AG08395 (cell line): ENCODE measurements around the gene ALKBH5.

ENCODE experiments used
- DNase-seq: peaks from one replicate; pipeline ENCODE4 v3.0.0; 2012; ENCODE audit warnings: mixed read lengths, low spot score

Gene ALKBH5

GRCh38 chr17:18245038-18245776 lies 61.6 kb downstream of the ALKBH5 start:
- DNase-seq, result no peak

DNA sequence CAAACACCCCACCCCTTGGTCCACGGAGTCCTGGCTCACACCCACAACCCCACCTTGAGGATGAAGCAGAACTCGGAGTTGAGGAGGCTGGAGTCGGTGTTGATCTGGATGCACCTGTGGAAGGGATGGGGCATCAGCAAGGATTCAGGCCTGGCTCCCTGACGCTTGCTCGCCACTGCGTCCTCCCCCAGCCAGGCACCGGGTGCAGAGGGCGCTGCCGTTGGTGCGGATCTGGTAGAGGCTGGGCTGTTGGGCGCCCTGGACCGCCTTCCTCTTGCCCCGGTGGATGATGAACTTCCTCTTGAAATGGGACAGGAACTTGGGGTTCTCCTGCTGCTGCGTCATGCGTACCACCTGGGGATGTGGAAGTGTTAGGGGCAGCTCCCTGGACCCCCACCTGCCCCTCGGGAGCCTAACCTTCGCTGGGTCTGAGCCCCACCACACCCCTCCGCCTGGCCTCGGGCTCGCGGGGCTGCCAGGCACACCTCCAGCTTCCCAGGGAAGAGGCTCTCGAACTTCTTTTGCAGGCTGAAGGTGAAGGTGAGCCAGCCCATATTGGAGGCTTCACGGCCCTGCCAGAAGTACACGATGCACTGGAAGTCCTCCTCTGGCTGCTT lies 62.6 kb downstream of the ALKBH5 start:
- DNase-seq, result no peak

DNA sequence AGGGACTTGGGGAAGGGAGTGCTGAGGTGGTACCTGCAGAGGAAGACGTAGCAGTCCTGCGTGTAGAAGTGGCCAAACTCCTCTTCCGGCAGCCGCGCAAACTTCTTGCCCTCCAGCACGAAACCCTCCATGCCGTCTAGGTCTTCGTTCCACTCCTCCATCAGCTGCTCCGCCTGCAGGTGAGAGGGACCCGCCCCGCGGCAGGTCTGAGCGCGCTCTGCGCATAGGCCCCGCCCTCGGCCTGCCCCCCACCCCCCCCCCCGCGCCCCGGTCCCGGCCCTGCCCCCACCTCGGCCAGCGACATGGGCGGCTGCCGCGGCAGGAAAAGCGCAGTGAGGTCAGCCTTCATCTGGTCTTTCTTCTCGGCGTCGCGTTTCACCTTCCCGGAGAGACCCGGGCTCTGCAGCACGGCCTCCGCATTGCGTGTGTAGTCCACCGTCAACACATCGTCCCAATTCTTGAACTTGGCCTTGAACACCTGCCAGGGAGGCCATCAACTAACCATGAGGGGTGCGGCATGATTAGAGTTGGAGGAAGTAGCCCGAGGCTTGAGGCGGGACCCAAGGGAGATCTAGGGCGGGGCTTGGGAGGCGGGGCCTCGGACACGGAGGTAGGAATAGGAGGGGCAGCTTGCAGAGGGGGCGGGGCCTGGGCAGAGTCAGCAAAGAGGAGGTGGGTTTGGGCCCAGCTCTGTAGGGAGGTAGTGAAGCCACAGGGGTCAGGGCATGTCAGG lies 63.4 kb downstream of the ALKBH5 start:
- DNase-seq, result peak; percentile 47

- no peak for DNase-seq
Measured at GRCh38 chr17:18247613-18248001, 64.0 kb downstream of the ALKBH5 start.

GRCh38 chr17:18248300-18248731 lies 64.7 kb downstream of the ALKBH5 start:
- DNase-seq, result peak; percentile 85

DNA sequence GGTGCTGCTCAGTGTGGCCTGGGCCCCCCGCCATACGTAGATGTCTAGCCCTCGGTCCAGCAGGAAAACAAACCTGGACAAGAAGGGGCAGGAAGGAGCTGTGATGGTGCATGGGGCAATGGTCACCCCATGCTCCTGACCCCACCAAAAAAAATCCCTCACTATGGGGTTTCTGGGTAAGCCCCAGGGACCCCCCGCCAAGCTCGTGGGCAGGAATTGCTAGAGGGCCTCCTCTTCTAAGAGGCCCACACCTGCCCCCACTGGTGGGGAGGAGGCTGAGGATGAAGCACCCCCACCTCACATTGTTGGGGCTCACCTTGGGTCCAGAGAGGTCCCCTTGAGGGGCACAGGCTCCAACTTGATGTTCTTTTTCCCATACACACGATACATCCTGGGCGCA lies 65.2 kb downstream of the ALKBH5 start:
- no peak for DNase-seq

DNA sequence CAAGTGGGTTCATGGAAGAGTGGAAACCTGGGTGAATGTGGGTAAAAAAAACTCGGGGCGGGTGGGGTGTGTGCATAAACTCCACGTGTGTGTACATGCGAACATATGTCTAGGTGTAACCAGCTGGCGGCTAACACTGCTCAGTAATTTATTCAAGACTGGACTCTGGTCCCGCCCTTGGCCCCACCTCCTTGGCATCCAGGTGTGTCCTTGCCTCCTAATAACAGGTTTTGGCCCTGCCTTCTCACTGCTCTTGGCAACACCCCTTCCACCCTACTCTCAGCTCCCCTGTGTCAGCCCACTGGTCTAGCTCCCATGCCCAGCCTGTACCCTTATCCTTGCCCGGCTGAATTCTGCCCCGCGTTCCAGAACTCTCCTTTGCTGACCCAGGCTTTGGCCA lies 66.6 kb downstream of the ALKBH5 start:
- no peak for DNase-seq

- DNase-seq, result no peak
Measured at GRCh38 chr17:18250708-18251107, 67.1 kb downstream of the ALKBH5 start.

DNA sequence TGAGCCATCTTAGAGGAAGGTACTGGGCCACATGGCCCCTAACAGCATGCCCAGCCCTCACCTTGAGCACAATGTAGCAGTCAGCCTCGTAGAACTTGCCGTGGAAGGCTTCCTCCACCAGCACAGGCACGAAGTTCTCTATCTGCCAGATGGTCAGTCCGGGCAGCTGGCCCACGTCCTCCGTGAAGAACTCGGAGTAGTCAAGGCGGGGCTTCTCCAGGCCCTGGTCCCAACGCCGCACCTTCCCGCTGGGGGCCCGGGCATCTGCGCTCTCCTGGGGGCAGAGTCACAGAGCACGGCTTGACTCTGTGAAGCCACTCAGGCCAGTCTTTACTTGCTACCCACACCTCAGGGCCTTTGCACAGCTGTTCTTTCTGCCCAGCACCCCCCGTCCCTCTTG lies 67.6 kb downstream of the ALKBH5 start:
- no peak for DNase-seq

GRCh38 chr17:18252160-18252559 lies 68.5 kb downstream of the ALKBH5 start:
- DNase-seq, result no peak

DNA sequence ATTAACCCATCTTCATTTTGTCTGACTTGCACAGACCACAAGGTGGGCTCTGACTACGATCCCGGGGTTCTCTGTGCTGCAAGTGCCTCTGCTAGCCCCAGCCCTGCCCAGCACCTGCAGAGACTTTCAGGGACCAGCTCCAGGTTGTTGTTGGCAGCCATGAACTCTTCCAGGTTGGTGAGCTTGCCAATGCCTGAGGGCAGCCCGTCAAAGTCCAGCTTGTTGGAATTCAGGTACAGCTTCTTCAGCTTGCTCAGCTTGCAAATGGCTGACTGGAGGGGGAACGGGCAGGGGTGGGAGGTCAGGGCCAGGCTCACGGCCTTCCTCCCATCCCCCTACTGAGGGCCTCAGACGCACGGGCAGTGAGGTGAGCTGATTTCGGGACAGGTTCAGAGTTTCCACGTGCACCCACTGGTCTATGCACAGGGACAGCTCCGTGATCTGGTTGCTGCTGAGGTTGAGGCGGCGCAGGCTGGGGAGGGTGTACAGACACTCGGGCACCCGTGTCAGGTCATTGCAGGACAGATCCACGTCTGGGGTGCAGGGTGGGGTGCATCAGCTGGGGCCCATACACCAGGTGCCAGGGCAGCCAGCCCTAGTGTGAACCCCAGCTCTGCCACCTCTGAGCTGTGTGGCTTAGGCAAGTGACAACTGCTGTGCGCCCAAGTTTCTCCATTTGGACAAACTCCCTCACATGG lies 69.7 kb downstream of the ALKBH5 start:
- DNase-seq, result no peak

DNA sequence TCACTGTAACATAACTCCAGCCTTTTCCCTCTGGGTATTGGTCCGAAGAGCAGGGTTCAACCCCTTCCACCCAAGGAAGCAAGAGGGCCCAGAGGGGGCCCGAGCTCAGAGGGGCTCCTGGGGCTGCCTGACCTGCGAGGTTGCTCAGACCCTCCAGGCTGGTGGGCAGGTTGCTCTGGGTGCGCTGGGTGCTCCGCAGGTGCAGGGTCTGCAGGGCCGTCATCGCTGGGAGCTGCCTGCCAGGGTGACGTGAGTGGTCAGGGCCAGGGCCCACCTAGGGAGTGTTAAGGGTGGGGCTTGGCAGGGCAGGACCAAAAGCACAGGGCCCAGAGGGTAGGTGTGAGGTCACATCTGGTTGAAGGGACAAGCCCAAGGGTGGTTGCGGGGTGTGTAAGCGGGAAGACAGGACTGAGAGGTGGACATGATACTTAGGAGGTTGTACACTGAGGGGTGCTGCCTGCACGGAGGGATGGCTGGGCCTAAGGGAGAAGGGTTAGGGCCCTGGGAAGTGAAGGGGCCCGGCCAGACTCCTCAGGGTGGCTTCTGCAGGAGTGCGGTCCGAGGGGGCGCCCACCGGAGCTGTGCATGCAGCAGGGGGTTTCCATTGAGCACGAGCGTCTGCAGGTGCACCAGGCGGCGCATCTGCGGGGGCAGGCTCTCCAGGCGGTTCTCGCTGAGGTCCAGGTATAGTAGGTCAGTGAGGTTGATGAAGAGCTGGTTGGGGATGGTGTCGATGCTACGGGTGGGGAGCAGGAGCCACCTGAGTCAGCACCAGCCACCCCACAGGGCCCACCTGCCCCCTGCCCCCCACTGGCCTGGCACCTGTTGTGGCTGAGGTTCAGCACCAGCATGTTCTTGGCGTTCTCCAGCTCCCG lies 70.6 kb downstream of the ALKBH5 start:
- no peak for DNase-seq

DNA sequence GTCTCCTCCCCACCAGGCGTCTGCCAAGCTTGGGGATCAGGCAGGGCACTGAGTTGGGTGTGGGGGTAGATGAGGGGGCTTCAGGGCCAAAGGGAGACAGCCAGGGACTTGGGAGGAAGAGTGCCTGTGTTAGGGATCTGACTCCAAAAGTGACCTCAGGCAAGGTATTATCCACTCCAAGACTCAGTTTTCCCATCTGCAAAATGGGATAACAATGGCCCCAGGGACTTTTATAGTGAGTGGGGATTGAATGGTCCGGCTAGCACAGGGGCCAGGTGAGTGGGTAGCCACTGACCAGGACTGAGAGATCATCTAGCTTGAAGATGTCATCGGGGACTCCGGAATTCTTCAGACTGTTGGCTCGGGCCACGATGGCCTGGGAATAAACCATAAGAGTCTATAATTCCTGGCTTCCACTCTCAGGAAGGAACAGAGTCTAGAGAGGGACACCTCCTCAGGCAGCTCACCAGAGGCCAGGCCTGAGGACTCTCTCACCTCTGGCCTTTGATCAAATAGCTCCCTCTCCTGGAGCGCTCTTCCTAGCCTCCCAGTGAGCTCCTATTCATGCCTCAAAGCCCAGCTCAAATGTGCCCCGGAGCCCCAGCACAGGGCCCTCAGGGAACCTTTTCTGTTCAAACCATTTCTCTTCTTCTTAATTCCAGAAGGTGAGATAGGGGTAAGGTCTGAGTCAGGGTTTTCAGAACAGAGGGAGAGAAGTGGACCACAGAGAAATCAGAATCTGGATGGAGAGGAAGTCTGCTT lies 71.4 kb downstream of the ALKBH5 start:
- no peak for DNase-seq

- DNase-seq, result no peak
Measured at GRCh38 chr17:18256351-18256750, 72.7 kb downstream of the ALKBH5 start.

- DNase-seq, result no peak
Measured at GRCh38 chr17:18256776-18257175, 73.1 kb downstream of the ALKBH5 start.

- peak; percentile 62 for DNase-seq
Measured at GRCh38 chr17:18257268-18257981, 73.8 kb downstream of the ALKBH5 start.

GRCh38 chr17:18257982-18258355 lies 74.3 kb downstream of the ALKBH5 start:
- DNase-seq, result peak; percentile 91

DNA sequence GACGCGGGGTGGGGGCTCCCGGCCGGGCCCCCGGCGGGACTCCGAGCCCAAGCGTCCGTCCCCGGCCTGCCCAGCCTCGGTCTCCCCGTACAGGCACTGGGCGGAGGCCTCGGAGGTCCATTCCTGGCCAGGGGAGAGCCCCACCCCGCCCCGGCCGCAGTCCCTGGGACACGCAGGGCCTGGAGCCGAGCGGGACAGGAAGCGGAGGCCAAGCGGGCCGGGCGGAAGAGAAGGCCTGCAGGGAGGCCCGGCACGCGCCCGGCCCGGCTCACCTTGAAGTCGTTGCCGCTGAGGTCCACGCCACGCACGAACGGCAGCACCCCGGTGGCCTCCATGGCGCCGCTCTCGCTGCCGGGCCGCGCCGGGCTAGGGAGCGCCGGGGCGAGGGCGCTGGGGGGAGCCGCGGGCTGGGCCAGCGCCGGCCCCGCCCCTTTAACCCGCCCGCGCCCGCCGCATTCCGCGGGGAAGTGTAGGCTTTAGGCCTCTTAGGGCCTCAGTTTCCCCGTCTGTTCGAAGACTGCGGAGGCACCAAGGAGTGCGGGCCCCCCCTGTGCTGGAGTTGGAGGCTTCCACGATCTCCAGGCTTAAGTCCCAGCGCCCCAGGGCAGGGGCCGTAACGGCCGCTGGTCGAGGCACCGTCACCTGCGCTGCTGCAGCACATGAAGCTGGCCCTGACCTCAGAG lies 74.9 kb downstream of the ALKBH5 start, which contains the start of gene FLII:
FLII (minus strand) TSS at position 383 of the 683 bp plus-strand sequence; CDS start at position 335, 48 bp downstream.
- peak; percentile 70 for DNase-seq
